ENCODE measurements around the gene CDKN2AIPNL.

GRCh38 chr5:134459010-134459403 lies 47.3 kb upstream of the CDKN2AIPNL start:
- TF ChIP-seq CTCF (conservative IDR thresholded peaks at IDR 0.05) (no peak), EZH2 (IDR thresholded peaks at IDR 0.05; ENCODE audit: low read depth) (no peak)
